HG03575 (cell line): ENCODE measurements around the gene TDG.

Experiments used
- ATAC-seq: cut with Tn5 transposase; IDR thresholded peaks from one replicate; pipeline ENCODE4 v1.9.1; 2021; ENCODE audit not compliant: unreplicated experiment, insufficient number of reproducible peaks, low FRiP score; ENCODE audit errors: extremely low read depth

The TDG gene

DNA sequence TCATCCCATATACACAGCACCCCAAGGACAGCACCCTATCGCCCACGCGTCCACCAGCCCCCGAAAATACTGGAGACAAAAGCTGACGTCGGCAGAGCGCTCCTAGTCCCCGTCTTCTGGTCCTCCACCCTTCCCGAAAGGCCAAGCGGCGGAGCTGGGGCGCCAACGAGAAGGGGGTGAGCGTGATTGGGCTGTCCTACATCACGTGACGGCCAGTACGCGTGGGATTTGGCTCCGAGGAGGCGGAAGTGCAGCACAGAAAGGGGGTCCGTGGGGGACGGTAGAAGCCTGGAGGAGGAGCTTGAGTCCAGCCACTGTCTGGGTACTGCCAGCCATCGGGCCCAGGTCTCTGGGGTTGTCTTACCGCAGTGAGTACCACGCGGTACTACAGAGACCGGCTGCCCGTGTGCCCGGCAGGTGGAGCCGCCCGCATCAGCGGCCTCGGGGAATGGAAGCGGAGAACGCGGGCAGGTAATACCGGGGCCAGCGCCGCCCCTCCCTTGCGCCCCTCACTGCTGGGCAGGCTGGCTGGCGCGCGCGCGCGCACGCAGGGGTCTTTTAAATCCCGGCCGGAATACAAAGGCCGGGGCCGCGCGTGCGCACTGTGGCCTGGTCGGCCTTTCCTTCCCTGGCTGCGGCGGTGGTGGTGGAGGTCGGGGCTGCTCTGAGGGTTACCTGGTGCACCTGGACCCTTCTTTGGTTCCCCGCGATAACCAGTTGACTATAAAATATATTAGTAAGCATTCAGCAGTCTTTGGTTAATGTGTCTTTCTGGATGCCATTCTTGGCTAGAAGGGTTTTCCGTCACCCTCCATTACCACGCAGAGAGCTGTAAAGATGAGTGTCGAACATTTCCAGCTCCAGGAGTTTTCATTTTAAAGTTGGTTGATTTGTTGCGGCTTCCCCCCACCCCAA is at the start of gene TDG:
TDG (plus strand) TSS at position 283 of the 915 bp plus-strand sequence; CDS start at position 449, 166 bp downstream.
- peak; percentile 70 for ATAC-seq

DNA sequence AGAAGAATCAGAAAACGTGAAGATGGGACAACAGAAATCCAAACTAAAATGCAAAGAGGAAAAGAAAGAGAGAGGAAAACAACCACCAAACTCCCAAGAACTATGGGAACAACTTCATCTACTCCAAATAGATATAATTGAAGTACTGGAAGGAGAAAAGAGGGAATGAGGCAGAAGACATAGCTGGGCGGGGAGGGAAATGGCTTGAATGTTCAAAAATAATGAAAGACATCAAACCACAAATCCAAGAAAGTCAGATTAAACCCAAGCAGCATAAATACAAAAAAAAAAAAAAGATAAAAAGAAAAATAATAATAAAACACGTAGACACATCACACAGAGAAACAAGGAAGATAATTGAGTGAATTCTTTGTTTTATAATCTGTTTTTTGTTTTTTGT is 47.8 kb upstream of the TDG start:
- ATAC-seq = no peak

DNA sequence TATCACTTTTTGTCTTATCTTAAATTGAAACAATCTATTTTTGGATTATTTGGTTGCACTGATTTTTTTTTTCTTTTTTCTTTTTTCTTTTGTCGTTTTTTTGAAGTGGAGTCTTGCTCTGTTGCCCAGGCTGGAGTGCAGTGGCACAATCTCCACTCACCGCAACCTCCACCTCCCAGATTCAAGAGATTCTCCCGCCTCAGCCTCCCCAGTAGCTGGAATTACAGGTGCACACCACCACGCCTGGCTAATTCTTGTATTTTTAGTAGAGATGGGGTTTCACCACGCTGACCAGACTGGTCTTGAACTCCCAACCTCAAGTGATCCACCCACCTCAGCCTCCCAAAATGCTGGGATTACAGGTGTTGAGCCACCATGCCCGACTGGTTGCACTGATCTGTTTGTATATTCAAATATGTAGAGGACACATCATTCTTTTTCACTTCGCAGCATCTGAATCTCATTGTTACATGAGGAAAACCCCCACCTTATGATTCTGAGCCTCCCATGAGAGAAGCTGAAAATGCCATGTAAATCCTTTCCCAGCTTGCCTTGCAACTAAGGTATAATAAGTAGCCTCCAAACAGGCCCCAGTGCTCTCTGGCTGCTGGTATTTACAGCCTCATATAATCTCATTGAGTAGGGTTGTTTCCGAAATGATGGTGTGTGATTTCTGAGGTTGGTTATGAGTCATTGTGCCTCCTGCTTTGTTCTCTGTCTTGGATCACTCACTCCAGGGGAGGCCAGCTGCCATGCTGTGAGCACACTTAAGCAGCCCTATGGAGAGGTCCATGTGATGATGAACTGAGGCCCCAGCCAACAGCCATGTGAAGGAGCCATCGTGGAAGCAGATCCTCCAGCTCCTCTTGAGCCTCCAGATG is 40.7 kb upstream of the TDG start:
- ATAC-seq = peak; percentile 35

DNA sequence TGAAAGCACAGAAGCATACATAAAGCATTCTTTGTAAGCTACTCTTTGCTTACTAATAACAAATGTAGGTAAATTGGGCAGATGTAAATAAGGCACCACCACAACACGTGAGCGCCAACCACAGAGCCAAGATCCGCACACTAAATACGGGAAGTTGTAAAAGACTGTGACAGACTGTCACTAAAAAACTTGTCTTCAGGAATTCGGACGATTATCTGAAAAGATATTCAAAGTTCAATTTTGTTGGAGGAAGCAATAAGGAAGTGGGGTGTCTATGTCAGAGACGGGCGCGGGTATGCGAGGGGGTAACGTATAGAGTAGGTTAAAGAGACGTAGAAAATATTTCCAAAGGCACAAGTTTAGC is 37.0 kb upstream of the TDG start:
- ATAC-seq = no peak

DNA sequence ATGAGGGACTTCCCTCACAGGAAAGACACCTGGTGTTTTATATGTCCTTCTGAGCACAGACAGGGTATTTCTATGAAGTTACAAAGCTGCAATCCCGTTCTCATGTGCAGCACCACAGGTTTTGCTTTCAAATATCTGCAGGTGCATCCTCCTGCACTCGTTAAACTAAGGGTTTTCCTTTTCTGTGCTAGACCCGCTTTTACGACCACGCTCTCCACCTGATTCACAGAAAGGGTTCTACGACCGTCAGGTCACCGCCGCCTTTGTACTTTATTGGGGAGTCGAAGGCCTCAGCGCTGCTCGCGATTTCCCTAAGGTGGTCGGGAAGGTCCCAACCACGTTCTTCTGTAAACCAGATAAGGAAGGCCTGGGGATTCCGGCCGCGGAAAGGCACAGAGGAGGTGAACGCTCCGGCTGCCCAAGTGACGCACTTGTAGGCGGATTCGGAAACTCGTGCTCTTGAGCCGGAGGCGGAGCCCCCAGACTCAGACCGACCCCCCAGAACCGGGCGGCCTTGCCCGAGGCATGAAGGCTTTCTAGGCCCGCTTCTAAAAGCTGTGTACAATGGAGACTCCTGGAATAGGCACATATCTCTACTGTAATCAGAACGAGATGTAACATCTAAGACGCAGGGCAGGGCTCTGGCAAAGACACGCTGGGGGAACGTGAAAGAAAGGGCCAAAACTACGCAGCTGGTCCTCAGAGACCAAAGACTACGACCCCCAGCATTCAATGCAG is 36.5 kb upstream of the TDG start:
- no peak for ATAC-seq

DNA sequence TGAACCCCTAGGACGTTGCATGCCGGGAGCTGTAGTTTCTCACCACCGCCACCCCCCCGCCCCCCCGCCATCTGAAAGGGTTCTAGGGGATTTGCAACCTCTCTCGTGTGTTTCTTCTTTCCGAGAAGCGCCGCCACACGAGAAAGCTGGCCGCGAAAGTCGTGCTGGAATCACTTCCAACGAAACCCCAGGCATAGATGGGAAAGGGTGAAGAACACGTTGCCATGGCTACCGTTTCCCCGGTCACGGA is 36.0 kb upstream of the TDG start:
- no peak for ATAC-seq

DNA sequence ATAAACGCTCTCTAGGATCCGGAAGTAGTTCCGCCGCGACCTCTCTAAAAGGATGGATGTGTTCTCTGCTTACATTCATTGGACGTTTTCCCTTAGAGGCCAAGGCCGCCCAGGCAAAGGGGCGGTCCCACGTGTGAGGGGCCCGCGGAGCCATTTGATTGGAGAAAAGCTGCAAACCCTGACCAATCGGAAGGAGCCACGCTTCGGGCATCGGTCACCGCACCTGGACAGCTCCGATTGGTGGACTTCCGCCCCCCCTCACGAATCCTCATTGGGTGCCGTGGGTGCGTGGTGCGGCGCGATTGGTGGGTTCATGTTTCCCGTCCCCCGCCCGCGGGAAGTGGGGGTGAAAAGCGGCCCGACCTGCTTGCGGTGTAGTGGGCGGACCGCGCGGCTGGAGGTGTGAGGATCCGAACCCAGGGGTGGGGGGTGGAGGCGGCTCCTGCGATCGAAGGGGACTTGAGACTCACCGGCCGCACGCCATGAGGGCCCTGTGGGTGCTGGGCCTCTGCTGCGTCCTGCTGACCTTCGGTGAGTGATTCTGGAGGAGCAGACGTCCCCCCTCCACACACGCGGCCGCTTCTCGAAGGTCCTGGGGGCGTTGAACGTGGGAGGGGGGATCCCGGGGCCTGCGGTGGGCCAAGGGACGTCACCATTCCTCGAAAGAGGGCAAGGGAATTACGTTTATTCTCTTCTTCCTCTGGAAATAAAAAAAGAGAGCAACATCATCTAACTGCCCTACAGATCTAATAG is 35.5 kb upstream of the TDG start, which contains the start of gene HSP90B1:
HSP90B1 (plus strand) TSS at position 377 of the 753 bp plus-strand sequence; CDS start at position 483, 106 bp downstream.
- ATAC-seq = peak; percentile 38

DNA sequence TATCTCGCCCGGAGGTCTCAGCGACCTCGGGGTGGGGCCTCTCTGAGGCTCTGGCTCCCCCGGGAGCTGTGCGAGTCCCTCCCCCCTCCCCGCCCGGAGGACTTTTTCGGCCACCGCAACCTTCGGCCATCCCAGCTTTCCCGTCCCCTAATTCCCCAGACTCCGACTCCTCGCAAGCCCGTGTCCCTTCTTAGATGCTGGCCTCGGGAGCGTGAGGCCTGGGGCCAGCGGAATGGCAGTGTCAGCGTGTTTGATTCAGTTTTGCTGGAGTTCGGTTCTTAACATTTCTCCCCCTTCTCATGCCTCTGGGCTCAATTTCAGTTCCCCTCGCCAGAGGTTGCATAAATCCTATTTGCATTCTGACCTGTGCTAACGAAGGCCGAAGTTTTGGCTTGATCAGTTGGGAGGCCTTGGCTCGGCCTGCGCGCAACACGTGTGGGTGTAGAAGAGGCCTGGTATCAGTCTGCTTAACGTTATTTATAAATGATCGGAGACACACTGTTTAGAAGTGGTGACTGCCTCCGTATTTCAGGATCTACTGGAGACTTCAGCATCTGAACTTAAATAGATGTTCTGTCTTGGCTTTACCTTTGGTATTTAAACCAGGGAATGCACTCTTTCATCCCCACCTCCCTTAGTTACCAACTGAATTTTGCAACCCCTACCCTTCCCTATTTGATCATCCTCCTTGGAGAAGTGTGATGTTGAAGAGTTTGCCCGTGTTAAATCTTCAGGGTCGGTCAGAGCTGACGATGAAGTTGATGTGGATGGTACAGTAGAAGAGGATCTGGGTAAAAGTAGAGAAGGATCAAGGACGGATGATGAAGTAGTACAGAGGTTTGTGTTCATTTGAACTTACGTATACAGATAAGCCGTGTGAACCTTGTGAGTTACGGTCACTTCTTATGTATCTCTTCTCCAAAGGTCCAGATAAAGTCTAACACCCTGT is 34.6 kb upstream of the TDG start:
- no peak for ATAC-seq

DNA sequence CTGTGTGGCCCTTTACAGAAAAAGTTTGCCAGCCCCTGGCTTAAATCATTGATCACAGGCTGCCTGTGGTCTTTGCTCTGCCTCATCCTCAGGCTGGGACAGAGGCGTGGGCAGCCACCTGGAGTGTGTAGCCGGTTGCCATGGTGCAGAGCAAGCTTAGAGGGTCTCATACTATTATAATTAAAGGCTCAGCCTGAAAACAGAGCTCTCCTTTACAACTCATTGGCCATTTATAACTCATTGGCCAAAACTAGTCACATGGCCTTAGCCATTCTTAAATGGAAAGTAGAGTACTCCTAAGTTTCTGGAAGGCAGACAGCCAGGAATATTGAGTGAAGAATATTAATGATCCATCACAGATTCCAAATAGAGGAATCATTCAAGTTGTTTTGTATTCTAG is 32.4 kb upstream of the TDG start:
- no peak for ATAC-seq

DNA sequence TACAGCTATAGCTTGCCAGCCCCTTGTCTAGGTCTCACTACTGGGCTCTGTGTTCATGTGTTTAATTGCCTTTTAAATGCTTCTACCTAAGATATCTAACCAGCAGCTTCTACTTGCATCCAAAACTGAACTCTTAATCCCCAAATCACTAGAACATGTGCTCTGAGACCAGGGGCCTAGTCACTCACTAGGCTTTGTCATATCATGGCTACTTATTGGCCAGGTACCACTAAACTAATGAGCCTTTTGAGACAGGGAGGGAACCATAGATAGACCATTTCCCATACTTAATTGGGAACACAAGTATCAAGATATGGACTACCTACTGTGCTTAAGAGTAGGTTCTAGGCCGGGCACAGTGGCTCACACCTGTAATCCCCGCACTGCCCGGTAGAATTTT is 29.0 kb upstream of the TDG start:
- ATAC-seq = no peak

DNA sequence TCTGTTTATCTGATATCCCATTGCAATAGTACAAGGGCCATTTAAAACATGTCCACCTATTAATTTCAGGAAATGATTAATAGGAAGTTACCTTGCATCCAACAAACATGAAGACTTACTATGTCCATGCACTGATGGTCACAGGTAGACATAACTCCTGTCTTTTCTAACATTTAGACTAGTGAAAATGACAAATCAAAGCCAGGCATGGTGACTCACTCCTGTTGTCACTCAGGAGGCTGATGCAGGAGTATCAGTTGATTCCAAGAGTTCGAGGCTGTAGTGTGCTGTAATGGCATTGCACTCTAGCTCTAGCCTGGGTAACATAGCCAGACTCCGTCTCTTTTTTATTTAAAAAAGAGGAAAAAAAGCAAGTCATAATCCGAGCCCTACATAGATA is 20.7 kb upstream of the TDG start:
- ATAC-seq = no peak

DNA sequence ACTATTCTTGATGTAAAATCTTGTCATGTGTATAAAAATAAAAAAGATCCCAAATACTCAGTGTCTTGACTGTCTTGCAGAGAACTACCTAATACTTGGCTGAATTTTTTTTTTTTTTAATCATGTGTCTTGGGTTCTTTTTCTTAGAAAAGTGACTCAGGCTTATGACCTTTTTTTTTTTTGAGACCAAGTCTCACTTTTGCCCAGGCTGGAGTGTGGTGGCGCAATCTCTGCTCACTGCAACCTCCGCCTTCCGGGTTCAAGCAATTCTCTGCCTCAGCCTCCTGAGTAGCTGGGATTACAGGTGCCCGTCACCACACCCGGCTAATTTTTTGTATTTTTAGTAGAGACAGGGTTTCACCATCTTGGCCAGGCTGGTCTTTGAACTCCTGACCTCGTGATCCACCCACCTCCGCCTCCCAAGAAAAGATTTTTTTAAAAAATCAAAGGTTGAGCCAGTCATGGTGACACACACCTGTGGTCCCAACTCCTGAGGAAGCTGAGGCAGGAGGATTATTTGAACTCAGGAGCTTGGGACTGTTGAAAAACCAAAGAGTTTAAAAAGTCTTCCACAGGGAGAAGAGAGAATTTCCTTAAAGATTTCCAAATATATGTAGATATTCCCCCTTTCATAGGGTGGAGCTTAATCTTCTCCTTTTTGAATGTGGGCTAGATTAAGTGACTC is 17.7 kb upstream of the TDG start:
- no peak for ATAC-seq

DNA sequence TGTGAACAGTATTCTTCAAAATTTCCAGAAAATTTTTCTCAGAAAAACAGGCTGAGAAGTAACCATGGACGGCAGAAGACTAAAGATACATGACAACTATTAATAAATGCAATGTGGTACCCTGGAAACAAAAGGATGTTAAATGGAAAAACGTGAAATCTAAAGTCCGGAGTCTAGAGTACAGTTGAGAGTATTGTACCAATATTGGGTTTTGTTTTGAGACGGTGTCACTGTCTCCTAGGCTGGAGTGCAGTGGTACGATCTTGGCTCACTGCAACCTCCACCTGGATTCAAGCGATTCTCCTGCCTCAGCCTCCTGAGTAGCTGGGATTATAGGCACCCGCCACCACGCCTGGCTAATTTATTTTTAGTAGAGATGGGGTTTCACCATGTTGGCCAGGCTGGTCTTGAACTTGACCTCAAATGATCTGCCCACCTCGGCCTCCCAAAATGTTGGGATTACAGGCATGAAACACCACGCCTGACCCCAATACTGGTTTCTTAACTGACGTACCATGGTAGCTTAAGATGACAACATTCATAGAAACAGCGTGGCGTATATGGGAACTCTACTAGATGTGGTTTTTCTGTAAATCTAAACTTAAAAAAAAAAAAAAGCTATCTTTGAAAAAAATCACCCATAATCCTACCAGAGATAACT is 16.8 kb upstream of the TDG start:
- ATAC-seq = no peak

DNA sequence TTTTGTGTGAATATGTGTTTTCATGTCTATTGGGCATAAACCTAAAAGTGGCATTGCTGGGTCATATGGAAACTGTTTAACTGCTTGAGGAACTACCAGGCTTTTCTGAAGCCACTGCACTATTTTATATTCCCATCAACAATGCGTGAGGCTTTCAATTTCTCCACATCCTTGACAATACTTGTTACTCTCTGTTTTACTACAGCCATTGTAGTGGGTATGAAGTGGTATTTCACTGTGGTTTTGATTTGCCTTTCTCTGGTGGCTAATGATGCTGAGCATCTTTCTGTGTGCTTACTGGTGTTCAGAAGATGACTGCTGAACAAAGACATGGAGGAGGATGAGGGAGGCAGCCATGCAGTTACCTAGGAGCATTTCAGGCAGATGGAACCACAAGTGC is 13.2 kb upstream of the TDG start:
- no peak for ATAC-seq

DNA sequence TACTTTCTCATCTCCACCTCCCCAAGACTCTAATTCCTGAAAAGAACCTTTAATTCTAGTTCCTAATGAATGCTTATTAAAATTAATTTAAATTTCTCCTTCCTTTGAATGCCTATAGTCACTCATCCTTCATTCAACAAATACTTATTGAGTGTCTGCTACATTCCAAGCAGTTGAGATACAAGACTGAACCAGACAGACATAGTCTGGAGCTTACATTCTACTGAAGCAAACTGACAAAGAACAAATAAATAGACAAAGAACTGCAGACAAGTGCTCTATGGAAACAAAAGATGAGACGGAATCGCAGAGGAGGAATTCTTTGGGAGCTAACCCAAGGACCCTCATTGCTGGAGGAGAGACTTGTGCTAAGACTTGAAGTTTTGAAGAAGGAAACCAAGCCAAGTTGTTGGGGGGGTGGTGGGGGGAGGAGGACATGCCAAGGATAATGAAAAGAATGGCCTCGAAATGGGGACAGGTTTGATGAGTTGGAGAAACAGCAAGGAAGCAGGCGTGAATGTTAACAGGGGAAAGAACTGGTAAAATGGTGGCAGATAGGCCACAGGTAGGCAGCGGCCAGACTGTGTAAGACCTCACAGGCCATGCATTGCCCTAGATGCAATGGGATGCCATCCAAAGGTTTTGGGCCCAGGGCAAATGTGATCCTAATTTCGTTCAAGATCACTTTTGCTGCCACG is 9.7 kb upstream of the TDG start:
- ATAC-seq = no peak

DNA sequence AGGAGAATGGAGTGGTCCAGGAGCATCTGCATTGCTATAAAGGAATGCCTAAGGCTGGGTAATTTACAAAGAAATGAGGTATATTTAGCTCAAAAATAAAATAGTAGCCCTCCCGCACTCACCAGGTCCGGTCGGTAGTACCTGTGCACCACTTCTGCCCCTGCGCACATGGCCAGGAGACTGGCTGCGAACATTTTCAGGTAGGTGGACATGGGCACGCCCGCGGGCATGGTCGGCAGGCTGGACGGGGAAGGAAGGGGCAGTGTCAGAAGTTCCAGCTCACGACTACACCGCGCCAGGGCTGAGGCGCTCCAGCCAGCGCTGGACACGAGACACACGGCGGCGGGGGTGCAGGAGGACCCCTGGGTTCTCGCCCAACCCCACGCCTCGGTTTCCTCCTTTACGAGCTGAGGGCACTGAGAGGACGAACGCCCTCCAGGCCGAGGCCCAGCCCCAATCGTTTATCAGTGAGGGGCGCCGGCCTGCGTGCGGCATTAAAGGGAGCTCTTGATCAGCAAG is 9.1 kb upstream of the TDG start:
- ATAC-seq = no peak
